HG02610 (cell line): Measurements from ENCODE around the gene NDFIP2.
A peak's percentile ranks its signal among the peaks of the same experiment; 100 is the strongest.
"Not testable (repeated sequence)": the region's sequence is repeated elsewhere in the genome, so short reads cannot be mapped to it uniquely, and the experiment has no call there.

Experiments used
- ATAC-seq: cut with Tn5 transposase; IDR thresholded peaks from one replicate; pipeline ENCODE4 v1.9.1; 2021; ENCODE audit warnings: mild to moderate bottlenecking, moderate library complexity; ENCODE audit not compliant: unreplicated experiment

The NDFIP2 gene

DNA sequence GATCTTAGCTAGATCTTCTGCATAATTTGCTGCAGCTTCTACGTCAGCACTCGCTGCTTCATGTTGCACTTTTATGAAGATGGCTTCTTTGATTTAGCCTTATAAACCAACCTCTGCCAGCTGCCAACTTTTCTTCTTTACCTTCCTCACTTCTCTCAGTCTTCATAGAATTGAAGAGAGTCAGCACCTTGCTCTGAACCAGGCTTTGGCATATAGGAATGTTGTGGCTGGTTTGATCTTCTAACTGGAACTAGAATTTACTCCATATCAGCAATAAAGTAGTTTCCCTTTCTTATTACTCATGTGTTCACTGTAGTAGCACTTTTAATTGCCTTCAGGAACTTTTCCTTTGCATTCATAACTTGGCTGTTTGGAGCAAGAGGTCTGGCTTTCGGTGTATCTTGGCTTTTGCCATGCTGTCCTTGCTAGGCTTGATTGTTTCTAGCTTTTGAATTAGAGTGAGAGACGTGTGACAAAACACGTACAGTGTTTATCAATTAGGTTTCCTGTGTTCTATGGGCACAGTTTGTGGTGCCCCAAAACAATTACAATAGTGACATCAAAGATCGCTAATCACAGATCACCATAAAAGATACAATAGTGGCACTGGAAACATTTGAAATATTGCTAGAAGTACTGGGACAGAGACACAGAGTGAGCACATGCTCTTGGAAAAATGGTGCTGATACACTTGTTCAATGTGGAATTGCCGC is 50.7 kb downstream of the NDFIP2 start:
- no peak for ATAC-seq

DNA sequence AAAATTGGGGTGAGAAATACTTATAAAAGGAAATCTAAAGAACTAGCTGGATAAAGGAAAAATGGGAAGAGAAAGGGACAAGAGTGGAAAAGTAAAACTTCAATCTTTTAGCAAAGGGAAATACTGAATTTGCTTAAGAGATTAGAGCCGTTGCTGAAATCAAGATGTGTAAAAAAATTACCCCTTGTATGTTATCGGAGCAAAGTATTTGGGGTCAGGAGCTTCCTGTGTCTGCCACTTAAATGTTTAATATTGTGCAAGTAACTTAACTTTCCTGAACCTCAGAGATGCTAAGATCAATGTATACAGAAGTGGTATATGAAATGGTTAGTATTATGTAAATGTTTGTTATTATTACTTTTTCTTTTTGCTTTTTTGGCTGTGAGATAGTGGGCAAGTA is 51.6 kb downstream of the NDFIP2 start:
- ATAC-seq = no peak

DNA sequence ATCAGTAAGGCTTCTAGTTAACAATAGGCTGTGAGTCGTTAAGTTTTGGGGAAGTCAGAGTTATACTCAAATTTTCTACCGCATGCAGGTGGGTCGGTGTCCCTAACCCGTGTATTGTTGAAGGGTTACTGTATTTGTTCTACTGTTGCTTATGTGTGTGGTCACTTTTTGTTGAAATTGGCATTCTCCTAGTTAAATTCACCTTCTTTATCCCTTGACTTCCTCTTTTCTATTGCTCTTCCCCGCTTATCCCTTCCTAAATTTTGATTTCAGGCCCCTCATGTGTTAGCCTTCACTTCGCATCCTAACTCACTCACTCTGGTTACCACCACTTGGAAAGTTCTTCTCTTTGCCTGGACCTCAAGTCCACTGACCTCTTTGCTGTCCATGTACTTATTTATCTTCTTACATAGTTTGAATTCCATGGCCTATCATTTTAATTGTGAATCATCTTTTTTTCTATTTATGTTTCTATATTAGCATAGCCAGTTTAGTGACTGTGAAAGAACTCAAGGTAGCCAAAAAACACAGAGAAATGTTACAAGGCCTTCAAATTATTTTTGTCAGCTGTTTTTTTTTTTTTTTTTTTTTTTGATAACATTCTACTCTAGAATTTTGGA is 52.9 kb downstream of the NDFIP2 start:
- no peak for ATAC-seq

DNA sequence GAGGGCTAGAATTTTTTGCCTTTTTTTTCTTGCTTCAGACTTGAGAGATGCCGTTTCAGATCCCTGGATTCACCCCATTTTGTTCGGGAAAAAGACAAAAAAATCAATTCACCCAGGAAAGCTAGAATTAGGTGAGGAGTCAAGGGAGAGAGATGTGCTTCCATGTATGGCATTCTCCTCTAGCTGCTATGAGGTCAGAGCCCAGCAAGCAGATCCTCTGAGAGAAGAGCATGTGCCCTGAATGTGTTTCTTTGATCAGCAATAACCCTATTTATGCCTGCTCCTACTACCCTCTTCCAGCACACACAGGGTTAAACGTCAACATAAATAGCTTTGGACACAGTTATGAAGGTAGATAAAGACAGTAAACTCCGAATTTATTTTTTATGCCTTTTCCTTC is 53.6 kb downstream of the NDFIP2 start:
- ATAC-seq = no peak

DNA sequence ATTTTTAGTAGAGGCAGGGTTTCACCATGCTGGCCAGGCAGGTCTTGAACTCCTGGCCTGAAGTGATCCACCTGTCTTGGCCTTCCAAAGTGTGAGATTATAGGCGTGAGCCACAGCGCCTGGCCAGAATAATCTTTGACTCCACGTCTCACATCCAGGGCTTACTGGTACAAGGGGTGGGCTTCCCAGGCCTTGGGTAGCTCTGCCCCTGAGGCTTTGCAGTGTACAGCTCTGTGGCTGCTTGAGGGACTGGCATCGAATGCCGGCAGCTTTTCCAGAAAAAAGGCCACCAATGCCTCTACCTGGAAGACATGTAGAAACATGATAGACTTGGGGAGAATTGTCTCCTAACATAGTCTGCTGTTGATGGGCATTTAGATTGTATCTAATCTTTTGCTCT is 57.8 kb downstream of the NDFIP2 start:
- ATAC-seq = no peak

DNA sequence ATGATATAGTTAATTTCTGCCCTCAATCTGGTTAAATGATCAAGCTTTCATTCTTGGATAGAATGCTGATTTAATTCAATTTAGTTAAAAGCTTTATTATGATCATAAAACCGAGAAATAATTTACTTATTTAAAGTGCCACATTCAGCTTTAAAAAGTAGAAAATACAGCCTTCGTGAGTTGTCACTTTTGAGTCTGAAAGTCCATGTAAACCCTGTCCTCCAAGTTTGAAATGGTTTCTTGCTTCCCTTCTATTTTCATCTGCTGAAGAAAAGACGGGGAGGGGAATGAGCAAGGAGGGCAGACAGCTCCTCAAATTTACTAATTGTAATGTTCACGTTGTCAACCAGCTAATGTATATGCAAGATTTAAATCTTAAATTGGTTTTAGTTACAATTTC is 59.5 kb downstream of the NDFIP2 start:
- no peak for ATAC-seq

DNA sequence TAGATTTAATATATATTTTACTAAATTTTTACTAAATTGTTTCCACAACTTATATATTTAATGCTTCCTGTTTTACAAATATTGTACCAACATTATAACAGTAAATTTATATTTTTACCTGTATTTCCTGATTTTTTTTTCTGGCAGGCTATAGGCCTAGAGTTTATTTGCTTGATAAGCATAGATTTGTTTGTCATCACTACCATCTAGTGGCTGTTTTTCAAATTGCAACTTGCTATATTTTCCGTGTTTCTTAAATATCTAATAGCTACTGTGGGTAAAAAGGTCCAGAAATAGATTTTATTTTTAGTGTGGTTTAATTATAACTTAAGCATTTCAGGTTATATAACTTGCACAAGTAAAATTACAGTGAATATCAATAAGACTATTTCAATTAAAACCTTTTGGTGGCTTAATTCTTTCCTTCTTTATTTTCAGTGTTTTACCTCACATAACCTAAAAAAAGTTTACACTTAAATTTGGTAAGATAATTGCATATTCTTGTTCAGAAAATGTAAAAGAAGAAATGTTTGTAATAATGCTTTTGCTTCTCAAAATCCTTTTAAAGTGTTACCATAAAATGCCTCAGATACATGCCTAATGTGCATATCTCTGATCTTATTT is 60.6 kb downstream of the NDFIP2 start:
- peak; percentile 39 for ATAC-seq

DNA sequence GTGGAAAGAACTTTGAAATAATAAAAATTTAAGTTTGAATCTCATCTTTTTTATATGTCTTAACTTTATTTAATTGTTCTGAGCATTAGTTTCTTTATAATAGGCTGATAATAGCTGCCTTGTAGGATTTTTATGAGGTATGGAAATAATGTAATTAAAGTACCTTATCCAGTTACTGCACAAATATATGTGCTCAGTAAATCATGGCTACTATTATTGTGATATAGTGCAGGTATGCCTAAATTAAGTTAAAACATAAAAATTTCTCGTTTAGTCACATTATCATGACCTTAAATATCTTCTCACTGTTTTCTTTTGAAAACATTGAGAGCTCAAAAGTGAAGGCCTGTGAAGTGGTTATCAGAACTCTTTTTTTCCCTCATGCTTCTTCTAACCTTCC is 62.9 kb downstream of the NDFIP2 start:
- no peak for ATAC-seq

DNA sequence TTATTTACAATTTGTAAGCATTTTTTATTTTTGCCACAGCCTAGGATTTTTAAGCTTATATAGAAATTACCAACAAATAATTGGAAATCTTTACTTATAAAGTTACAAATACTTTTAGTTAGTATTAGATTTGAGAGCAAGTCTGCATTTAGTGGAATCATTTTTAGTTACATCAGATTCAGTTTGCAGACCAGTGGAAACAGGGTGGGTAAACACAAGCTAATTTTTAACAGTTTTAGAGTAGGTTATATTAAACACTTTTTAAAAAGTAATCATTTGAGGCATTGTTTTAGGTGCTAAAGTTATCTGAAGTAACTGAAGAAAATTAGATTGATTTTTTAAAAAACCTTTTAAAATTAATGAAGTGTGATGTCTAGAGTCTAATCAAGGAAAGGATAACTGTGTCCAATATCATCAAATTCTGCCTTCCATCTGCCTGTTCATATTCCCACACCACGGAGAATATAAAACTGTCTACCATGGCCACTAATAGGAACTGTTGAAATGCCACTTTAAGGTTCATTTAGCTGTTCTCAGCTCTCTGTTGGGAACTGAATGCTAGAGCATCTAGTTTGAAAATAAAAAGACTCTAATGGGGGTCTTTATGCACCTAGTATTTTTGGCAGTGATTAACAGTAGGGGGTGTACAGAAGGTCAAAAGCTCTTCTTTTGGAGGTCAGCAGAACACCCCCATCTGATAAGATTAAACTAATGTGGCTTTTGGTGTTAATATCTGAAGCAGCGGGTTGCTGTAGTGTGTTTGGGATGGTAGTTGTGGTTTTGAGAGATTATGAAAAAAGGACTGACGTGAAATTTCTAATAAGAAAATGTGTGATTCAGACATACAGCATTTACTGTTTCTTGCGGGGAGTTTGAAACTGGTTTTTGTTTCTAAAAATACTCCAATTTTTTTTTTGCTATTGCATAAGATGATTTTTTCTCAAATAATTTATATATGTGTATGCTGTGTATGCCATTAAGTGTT is 66.5 kb downstream of the NDFIP2 start:
- no peak for ATAC-seq

DNA sequence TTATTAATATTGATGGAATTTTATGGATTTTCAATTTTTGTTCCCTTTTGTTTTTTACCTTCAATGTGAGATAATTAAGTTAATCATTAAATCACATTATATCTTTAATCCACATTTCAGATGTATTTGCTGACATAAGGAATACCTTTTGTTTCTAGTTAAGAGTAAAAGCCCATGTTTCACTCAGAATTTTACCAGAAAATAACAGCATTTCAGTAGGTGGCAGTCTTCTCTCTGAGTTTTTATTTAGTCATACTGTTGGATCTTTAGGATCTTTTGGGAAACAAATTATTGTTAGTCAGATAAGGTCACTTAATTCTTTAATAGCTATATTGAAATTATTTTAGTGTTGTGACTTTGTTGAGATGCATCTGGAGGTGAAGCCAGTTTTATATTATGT is 67.9 kb downstream of the NDFIP2 start:
- ATAC-seq = no peak

DNA sequence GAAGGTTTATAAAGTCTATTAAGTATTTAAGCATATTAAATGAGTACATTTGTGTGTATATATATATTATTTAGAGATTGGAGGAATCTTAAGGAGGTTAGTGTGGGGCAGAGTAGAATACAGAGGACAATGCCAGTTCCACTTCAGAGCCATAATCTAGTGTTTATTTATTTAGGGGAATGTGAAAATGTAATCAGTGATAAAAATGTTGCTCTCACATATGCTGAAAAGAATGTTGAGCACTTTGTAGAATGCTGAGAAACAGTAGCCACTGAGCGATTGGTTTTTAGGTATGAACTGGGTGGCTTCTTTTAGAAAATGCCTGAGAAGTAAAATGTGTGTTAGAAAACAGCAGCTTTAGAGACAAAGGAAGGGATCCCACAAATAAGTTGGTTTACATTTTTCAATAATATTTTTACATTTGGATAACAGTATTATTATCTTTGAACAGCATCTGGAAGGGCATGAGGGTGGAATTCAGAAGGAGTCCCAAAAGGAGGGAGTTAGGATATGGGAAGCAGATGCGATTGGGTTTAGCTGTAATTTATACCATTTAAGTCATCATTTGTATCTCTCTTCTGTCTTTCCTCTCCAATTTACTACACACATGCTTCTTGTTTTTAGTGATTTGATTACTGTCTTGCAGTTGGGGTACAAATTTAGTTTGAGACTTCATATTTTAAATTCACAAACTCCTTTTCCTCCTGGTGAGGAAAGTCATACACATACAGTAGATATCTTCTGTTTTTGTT is 68.6 kb downstream of the NDFIP2 start:
- ATAC-seq = no peak

DNA sequence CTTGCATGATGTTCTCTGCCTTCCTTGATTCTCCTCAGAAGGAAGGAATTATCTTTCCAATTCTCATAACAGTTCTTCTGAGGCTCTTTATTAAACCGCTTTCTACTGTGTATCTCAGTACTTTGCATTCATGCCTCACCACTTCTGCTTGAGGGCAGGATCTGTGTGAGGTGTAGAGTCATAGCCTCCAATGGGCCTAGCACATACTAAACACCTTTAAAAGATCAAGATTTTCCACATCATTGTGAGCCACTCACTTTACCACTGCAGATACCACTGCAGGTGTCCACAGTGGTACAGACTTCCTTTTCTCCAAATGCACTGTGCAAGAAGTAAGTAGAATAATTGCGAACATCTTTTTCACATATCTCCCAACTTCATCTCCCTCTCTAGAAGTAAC is 76.7 kb downstream of the NDFIP2 start:
- ATAC-seq = no peak

DNA sequence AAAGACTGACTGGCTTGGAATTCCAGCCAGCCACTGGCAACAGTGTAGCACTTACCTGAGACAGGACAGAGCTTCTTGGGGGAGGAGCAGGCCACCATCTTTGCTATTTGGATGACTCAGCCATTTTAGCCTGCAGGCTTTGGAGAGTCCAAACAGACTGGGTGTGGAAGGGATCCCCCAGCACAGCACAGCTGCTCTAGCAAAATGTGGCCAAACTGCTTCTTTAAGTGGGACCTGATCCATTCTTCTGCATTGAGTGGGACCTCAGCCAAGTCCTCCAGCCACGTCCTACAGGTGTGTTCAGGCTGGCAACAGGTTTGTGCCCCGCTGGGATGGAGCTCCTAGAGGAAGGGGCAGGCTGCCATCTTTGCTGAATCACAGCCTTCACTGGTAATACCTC is 80.0 kb downstream of the NDFIP2 start:
- no peak for ATAC-seq

DNA sequence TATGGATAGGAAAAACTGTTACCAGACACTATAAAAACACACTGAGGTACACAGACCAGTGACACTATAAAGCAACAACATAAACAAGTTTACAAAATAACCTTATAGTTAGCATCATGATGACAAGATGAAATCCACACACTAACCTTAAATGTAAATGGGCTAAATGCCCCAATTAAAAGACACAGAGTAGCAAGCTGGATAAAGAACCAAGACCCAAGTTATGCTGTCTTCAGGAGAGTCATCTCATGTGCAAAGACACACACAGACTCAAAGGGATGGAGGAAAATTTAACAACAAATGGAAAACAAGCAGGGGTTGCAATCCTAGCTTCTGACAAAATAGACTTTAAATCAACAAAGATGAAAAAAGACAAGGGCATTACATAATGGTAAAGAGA is 81.6 kb downstream of the NDFIP2 start:
- ATAC-seq = no peak

DNA sequence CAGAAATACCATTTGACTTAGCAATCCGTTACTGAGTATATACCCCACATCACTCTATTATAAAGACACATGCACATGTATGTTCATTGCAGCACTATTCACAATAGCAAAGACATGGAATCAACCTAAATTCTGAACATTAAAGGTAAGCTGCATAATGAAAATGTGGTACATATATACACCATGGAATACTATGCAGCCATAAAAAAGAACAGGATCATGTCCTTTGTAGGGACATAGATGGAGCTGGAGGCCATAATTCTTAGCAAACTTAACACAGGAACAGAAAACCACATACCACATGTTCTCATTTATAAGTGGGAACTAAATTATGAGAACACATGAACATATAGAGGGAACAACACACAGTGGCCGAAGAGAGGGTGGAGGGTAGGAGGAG is 85.2 kb downstream of the NDFIP2 start:
- ATAC-seq = no peak

DNA sequence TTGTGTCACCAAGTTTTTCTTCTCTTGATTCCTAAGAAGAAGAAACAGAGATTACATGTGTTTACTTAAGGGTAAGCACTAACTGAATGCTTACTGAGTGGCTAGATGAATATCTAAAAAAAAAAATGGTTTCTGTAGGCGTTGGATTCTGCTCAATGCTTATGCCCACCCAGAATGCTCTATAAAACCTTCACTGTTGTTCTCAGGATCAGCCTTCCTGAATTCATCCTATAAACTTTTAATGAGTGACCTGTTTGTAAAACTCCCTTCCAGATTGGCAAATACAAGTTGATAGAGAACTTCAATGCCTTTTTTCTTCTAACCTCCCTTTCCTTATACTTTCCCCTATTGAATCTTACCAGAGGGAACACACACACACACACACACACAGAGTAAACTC is 90.2 kb downstream of the NDFIP2 start:
- ATAC-seq = no peak

DNA sequence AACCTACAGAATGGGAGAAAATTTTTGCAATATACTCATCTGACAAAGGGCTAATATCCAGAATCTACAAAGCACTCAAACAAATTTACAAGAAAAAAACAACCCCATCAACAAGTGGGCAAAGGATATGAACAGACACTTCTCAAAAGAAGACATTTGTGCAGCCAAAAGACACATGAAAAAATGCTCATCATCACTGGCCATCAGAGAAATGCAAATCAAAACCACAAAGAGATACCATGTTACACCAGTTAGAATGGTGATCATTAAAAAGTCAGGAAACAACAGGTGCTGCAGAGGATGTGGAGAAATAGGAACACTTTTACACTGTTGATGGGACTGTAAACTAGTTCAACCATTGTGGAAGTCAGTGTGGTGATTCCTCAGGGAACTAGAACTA is 92.9 kb downstream of the NDFIP2 start:
- not testable (repeated sequence) for ATAC-seq

DNA sequence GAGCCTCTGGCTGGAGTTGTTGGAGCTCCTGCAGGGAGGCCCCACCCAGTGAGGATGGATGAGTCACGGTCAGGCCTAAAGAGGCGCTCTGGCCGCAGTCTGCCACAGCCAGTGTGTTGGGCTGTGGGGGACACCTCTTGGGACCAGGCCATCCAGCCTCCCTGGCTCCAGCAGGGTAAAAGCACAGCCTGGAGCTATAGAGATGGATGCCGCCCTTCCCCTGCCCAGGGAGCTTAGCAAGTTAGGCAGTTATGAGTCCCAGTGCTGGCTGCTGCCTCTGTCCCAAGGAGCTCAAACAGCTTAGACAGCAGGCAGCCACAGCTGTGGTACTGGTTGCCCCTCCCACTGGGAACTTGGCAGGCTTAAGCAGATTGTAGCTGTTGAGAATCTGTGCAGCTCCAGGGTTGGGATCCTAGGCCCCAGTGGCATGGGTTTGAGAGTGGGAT is 100.9 kb downstream of the NDFIP2 start:
- ATAC-seq = no peak

DNA sequence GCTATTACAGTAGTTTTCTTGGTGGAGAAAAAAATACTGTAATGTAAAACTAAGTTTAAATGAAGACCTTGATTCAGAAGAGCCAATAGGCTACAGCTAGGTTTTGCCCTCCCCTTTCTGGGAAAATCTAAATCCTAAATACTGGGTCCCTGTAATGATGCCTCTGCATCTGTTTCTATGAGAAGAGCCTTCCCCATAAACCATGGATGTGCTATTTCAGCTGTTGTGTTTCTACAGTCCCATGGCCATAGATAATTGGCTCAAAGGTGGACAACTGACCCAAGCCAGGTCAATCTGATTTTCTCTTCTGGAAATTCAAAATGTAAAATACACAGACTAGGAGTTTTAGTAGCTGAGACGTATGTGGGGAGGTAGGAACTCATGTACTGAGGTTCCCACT is 101.9 kb downstream of the NDFIP2 start:
- ATAC-seq = no peak

DNA sequence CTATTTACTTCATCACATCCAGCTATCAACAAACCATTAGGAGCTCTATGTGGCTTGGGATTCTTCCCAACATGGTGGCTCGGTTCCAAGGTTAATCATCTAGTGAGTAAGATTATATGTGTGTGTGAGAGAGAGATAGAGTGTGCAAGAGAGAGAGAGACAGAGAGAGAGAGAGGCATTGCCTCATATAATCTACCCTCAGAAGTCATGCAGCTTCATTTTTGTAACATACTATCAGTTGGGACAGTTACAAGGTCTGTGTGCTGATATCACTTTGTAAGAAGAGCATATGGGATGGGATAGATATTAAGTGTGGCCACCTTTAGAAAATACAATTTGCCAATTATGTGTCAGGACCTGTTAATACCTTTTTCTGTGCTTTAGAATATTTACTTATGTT is 104.1 kb downstream of the NDFIP2 start:
- ATAC-seq = no peak
